SW 1271 (cell line): ENCODE measurements around the gene BCL2.

ENCODE experiments used
- DNase-seq, 2 experiments: peaks; one replicate each; lab custom pipeline; 2025; lab: John Stamatoyannopoulos, UW

BCL2 gene

DNA sequence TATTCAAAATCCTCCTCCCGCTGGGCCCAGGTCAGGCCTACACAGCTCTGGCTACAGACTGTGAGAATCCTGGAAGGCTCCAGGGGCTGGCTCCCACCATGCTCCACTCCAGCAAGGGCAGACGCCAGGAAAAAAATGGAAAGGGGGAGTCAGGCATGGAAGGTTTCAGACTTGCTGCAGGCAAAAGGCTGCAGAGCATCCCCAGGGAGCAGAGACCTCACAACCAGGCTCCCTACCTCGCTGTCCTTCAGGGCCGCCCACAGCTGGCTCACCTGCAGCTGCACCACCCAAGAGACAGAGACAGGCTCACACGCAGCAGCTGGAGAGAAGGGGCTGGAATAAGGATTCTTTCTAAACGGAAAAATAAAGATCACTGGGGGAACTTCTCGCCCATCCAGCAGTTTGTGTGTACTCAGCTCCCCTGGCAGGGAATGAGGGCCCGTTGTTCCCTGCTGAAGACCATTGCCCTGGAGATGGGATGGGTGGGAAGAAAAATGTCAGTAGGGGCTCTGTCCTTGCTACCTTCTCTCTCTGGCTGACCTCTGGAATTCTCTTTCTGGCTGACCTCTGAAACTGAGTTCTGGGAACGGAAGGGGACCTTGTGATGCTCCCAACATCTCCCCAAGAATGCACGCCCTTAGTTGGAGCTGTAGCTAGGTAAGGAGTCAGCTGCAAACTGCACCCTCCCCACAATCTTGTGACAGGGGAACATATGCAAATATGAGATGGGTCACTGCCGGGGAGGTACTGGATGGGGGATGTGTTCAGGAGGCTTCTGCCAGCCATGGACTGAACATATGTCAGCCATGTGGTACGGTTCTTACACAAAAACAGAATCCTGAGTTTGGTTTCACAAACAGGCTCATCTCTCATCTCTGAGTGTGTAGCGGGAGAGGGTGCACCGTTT is 34.5 kb downstream of the BCL2 start:
- no peak for DNase-seq

DNA sequence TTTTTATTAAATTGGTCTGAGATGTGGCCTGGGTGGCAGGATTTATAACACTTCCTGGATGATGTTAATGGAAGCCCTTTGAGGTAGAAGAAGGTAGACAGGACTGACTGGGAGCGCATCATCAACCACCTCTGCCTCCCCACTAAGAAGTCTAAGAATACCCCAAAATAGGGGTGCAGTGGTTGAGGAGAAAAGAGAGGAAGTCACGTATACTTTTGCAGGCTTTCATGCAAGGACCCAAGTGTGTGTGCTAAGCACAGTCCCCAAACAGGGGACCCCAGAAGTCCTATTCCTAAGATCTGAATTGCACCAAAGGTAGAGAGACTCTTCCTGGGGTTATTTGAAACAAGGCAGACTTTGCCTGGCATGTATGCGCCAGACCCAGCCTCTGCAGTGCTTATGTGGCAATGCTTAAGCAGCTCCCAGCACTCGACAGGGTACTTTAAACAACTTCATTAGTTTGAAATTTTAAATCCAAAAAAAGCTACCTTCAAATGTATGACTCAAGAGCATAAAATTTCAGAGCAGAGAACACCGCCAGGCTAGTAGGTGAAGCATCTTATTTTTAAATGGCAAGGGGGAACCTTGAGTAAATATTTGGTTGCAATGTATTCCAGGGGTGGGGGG is 35.3 kb downstream of the BCL2 start:
- DNase-seq = no peak

DNA sequence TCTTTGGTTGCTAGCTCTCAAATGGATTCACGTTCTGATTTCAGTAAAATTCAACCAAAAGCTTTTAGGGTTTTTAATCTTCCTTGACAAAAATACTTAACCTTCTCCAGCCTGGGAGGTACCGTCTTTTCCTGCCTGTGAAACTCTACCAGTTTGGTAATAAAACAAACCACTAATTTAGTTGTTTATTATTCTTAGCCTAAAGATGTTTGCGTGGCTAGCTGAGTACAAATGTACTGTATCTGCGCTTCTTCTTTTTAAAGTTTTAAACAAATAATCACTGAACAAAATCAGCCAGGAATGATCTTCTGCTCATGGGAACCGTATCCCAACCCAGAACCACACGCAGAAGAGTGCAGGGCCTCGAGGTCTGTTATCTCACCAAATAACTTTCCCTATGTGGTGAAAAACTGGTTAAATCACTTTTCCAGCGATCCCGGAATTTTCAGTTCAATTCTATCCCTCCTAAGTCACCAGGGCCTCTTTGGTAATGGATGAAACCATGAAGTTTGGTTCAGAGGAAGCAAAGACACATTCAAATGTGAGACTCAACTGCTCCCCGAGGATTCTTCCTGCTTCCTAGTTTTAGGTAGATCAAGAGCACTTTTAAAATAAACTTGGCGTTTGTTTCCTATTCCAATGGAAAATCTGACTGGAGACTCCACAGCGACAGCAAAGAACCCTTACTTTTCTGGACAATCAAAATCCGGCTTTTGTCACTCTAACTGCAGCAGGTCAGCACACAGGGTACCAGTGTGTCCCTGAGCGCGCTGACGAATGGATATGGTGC is 36.1 kb downstream of the BCL2 start:
- DNase-seq = no peak

DNA sequence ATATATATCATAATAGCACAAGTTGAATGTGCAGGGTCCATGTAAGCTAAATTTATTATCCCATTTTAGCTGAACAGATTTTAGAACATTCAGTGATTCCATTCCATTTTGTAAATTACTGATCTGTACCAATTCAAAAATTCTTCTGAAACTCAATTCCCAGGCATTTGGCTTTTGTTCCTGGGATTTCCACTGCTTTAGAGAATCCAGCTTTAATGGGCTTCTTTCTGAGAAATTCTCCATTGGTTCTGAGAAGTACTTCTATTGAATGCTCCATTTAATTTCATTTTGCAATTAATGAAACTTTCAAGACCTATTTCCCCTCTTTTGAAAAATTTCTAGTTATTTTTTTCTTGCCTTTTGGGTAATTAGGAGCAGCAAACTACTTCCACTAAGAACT is 36.8 kb downstream of the BCL2 start:
- no peak for DNase-seq

DNA sequence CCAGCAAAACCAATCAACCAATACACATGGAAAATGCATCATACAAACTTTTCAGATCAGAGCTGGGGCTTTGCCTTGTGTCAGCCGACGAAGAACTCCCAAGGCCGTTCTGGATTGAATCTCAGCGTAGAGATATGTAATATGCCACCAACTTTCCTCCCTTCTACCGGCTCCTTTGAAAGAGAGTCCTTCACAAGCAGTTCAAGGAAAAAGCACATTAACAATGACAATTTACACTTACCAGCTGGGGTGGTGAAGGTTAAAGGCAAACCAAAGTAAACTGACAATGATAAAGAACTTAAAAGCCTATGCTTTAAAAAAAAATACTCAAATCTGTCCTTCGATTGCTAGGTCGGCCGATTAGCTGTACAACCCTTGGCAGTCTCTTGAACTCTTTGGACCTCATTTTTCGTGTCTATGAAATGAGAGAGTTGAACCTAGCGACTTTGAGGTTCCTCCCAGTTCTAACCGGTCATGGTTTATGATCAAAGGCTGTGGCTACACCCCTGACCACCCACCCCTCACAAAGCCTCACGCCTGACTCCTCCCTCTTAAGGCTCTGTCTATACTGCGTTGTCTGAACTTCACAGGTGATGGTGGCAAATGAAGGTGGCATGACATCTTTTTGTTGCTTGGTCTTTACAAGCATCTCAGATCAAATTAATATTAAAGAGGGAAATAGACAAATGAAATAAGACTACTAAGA is 46.2 kb downstream of the BCL2 start:
- DNase-seq = no peak

DNA sequence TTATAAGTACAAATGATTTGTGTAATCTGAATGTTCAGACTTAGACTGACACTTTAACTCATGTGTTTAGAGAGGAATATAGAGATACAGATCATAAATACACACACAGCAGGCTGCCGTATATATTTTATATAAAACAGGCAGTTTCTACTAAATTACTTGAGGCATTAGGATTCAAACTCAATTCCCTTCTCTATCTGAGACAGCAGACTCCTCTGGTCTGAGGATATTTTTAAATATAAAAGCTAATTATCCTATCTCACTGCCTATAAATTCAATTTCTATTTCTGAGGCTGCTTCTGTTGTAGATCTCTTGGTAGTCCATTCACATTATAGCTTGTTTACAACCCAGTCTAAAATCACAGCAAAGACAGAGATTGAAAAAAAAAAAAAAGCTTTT is 46.9 kb downstream of the BCL2 start:
- no peak for DNase-seq

DNA sequence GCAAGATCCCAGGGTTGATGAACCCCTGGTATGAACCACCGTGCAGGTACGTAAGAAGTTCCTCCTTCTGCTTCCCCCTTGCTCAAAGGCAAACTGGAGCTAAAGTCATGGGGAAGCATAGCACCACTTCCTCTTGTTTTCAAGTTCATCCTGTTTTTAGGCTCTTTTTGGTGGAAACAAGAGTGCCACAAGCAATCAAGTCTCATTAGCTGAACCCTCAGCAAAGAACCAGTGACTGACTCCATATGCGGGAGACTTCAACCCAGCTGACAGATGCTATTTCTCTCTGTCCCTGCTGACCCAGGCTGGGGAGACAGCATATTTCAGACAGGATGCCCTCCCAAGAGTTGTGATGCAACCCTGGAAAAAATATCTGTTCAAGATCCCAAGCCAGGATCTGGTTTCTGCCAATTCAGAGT is 47.7 kb downstream of the BCL2 start:
- DNase-seq = no peak

DNA sequence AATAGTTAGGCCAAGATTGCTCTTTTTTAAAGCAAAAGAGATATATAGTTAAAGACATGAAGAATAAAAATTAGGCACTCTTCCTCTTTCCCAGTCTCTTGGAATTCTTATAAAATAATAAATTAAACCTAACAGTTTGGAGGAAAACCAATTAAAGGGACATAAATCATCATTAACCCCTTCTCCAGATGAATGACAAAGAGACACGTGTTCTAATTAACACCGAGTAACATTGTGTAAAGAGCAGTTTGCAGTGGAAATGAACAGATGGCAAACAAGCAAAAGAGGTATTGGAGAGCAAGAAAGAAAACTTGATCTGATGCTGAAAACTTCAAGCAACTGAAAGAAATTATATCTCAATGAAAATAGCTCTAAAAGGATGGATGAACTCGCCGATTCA is 48.4 kb downstream of the BCL2 start:
- no peak for DNase-seq

DNA sequence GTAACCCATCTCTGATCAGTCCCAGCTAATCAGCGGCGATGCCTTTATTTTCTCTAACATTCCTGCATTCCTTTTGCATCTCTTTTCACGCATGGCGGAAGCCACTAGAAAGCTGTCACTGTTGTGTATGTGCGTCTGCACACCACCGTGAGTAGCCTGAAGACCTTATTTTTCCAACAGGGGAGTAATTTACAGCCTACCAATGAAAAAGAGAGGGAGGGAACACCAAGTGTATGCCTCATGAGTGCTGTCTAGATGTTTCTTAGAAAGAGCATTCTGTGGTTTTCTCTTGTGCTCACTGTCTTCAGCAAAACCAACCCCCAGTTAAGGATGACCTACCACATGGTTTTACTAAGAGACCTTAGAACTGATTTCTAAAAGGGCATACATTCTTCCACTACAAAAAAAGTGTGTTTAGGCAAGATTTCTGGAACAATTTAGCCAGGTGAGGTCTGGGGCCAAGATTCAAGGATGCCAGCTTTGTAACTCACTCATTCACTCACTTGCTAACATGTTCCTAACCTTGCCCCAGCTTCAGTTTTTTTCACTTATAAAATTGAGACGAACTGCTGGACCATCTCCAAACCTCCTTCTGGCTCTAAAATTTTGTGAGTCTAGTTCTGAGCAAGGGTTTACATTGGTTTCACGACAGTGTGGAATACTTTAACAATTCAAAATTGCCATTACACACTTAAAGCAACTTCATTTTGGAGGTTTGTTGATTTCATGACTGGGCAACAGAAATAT is 51.4 kb downstream of the BCL2 start:
- no peak for DNase-seq

DNA sequence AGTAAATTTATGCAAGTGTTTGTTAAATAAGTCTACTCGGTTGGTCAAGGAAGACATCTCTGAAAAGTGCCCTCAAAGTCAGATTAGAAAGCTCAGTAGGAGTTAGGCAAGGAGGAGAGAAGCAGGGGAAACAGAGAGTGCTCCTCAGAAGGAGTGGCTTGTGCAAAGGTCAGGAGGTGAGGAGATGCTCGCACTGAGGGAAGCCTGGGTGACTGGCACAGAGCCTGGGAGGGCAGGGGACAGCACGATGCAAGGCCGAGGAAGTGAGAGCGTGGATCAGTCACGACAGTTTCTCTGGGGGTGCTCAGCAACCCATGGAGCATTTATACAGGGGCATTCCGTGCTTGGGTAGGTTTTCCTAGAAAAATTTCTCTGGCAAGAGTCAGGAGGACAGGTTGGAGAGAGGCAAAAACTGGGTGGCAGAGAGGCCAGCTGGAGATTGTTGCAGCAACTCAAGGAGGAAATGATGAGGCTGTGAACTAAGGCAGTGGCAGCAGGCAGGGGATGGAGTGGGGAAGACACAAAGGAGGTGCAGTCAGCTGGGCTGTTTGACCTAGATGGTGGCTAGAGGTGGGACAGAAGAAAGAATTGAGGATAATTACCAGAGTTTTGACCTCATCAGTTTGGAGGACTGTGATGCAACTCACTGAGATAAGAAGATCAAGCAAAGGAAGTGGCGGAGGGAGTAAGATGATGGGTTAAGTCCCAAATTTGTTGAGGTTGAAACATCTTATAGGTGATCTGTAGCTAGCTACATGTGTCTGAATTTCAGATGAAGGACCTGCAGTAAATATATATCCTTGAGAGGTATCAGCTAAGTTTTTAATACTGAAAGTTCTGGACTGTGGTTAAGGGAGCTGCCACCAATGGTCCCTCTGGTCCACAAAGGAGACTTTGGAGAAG is 52.4 kb downstream of the BCL2 start:
- DNase-seq = no peak

DNA sequence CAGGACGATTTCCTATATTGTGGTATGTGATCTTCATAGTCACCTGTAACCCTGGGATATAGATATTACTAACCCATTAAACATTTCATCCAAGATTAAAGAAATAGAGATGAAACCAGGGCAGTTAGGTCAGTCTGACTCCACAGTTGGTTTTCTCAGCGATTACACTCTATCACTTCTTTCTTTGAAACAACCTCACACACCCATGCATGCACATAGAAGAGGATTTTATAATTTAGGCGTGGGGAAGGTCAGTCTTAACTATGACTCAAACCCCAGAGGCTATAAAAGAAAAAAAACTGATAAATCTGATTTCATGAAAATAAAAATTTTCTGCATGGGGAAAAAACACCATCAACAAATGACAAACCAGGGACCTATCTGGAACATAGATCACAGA is 54.2 kb downstream of the BCL2 start:
- DNase-seq = no peak

DNA sequence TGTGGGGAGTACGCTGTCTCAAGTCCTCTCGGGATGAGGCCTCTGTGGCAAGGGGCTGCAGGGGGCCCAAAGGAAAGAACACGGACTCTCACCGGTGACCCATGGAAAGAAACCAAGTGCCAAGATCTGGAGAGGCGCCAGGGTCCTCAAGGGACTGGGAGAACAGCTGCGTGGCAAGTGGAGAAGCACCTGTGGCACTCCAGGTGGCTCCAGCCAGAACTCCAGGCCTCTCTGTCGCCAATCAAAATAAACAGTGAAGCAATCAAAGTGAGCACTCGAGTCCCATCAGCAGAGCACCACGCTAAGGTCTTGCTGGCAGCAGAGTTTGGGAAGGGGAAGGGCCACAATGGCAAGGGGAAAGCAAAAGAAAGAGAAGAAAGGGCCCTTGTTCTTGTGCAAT is 54.7 kb downstream of the BCL2 start:
- DNase-seq = no peak

DNA sequence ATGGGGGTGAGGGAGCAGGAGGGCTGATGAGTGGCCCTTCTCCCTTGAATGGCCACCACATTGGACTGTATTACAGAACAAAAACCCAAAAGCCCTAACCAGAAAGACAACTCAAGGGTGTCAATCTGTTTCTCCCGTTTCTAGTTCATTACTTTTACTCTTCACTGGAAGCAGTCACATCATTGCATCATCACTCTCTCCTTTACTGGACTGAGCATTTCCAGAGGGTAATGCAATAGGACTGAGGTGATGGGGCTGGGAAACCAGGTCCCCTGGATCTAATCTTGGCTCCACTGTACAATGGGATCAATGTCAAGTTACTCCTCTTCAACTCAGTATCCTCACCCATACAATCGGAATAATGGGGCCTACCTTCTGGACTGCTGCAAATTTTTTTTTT is 56.1 kb downstream of the BCL2 start:
- DNase-seq = no peak

DNA sequence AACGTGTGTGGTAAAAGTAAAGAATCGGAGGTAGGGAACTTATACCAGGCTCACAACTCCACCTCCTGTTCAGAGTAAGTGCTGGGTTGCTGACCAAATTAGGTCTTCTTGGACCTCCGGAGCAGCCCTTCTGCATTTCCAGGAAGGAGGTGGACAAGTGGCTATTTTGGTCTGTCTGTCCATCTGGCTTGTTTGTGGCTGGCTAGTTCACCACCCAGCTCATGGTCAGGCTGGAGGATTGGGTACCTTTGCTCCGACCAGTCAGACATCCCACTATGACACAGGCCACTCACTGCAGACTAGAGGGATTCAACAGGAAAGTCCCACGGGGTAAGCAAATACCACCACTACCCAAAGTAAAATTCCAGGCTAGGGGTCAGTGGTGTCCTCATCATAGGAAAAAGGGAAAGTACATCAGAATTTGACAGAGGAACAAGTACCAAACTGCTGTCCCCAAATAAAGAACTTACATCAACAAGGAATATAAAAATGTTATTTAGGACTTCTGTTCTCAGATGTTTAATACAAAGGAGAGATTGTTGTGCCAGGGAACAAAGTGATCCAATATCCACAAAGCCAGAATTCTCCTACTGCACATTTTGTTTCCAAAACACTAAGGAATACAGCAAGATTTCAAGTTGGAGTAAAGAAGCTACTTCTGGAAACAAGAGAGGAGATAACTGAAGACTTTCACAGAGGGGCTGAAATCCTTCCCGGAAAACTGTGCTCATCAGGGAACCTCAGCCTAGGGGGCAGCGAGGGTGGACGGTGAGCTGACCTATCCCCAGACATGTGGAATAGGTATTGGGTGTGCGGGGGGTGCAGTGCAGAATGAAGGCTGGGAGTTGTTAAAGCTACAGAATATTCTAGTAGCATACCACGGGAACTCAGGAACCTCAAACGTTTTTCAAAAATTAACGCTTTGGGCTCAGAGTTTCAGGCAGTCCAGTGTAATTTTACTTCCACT is 56.9 kb downstream of the BCL2 start:
- no peak for DNase-seq

DNA sequence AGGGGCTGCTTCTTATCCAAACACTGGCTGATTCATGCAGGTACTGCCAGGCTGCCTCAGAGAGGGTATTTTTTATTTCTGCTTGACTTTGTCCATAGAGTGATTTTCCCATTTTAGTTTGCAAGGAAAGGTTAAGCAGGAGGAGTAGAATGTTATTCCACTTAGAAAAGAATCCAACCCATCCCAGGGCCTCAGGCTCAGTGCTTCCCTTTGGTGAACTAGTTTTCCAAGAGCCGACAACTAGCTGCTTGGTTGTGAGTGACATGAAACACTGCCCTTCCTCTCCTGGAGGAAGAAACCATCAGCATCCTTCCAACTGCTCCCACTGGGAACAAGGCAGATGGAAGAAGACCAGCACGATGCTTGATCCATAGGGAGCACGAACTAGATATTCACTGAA is 58.5 kb downstream of the BCL2 start:
- DNase-seq = no peak

DNA sequence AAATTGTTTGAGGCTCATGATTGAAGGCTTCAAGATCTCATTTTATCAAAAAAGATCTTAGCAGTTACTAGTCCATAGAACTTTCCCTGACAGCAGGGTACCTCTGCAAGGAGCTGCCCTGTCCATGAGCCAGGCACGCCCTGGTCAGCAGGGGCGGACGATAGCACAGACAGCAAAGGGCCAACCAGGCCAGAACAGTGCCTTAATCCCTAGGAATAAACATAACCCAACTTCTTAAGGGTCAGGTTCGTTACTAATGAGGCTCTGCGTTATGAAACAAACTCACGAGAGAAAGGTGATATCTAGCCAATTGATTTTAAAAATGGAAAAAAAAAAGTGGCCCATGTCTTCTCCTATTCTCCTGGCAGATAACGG is 59.2 kb downstream of the BCL2 start:
- no peak for DNase-seq

DNA sequence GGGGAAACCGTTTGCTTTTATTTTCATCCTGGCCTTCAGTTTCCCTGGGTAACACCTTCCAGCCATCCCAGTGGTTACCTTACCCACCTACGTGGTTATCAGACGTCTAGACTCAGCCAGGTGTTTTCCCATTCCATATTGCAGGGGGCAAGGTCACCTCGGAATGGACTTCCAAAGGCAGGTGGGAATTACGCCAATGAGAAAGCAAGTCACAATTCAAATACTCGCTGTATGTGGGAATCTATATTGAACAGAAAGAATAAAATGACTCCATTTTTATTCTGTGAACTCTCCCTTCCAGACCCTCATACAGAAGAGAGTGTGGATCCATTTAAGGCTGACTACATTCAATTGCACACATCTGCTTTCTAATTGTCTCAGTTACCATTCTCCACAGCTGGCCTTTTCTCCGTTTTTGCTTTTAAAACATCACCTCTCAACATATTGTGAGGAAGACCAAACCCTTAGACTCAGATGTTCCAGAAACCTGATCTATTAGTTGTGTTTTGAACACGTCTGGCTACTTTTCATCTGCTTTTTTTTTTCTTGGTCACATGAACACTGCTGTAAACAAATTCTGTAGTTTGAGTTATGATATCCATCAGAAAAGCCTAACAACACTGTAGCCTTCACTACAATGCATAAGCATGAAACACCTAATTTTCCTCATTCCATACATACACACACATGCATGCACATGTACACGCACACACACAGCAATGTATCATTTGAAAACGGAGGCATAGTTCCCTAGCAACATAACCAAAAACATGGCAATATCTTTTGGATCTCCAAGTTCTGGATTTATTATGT is 59.8 kb downstream of the BCL2 start:
- no peak for DNase-seq
